Measurements from ENCODE around the gene DLGAP1. TPM values are rescaled to one million over a fixed set of nuclear protein-coding genes. Genes with fewer than 3 reads are reported as not detected.

DLGAP1 gene
- total RNA-seq, 1 experiment from 2014 or later: 23.2 TPM

GRCh38 chr18:4172196-4173100 lies 282.7 kb downstream of the DLGAP1 start:
- no peaks in the 10 kb centered on the region for H4K20me1 ChIP-seq (ENCODE audit: control insufficient read depth, insufficient read depth, insufficient read length)
- H3K27ac Mint-ChIP-seq: no peak overlapping the region
- no peaks in the 10 kb centered on the region for H3K4me1 ChIP-seq (ENCODE audit: insufficient read depth, low read length)
- H3K27ac ChIP-seq (ENCODE audit: insufficient read length, low read depth, low read length): no peak overlapping the region
- no CpG with 5 or more reads among the region's 6 CpGs for WGBS (ENCODE audit: extremely low coverage, insufficient read length, low lambda C conversion rate)
- no peak overlapping the region for H2BK120ac ChIP-seq (ENCODE audit: low read depth, low read length, poor library complexity, severe bottlenecking)
- no peak overlapping the region for H3K4ac ChIP-seq (ENCODE audit: low read depth, low read length)
- H3K27me3 ChIP-seq (ENCODE audit: insufficient read depth, low read length): no peaks in the 10 kb centered on the region
- H3K79me1 ChIP-seq (ENCODE audit: insufficient read depth, low read depth, low read length, poor library complexity, severe bottlenecking): no peaks in the 10 kb centered on the region
- H3K9me3 Mint-ChIP-seq: no peaks in the 10 kb centered on the region; a peak in 1 of 5 replicates
- H3K56ac ChIP-seq (ENCODE audit: insufficient read length, low read depth, low read length): no peak overlapping the region
- H3K36me3 Mint-ChIP-seq (ENCODE audit: insufficient read depth in 1 of 3, low read depth in 3 of 3): peaks cover 9 to 27% (median 10%) of the 10 kb centered on the region in 3 experiments
- no peak overlapping the region for H2AK5ac ChIP-seq (ENCODE audit: insufficient read length, low read length)
- no peak overlapping the region for H3K4me3 Mint-ChIP-seq
- no peak for TF ChIP-seq CTCF (conservative IDR thresholded peaks at IDR 0.05)
- H3T11ph ChIP-seq (ENCODE audit: low read length): no peak overlapping the region
- no peak overlapping the region for H3K18ac ChIP-seq (ENCODE audit: insufficient read length, low read depth, low read length)
- H2BK20ac ChIP-seq (ENCODE audit: low read depth, low read length, poor library complexity, severe bottlenecking): no peak overlapping the region
- H3K4me1 Mint-ChIP-seq: peaks cover 0 to 3% of the 10 kb centered on the region in 2 experiments; a peak in 3 of 4 replicates
- H4K8ac ChIP-seq (replicated peaks; ENCODE audit: insufficient read length, low read depth, low read length): no peak overlapping the region
- H3K4me2 ChIP-seq (ENCODE audit: insufficient read depth, insufficient read length, low read length): no peak overlapping the region
- no peak overlapping the region for H3K9ac ChIP-seq (ENCODE audit: extremely low read depth, insufficient read length, low read length)
- H3K79me2 ChIP-seq (ENCODE audit: insufficient read depth, low read length): no peaks in the 10 kb centered on the region
- H3K14ac ChIP-seq (ENCODE audit: insufficient read depth, low read length): no peak overlapping the region
- H4K91ac ChIP-seq (ENCODE audit: insufficient read length, low read depth, low read length): no peak overlapping the region
- no peak overlapping the region for H2BK5ac ChIP-seq (ENCODE audit: insufficient read length, low read length)
- no peak overlapping the region for H3K23ac ChIP-seq (ENCODE audit: insufficient read length, low read depth, low read length)
- no peak overlapping the region for H2BK15ac ChIP-seq (ENCODE audit: low read depth, low read length)
- no peaks in the 10 kb centered on the region for H3K23me2 ChIP-seq (ENCODE audit: insufficient read length, low read depth, low read length, poor library complexity, severe bottlenecking)
- no peak overlapping the region for H2BK12ac ChIP-seq (ENCODE audit: insufficient read length, low read depth, low read length)
- DNase-seq: no peak
- H4K5ac ChIP-seq (ENCODE audit: insufficient read length, low read depth, low read length): no peak overlapping the region
- no peaks in the 10 kb centered on the region for H3K9me3 ChIP-seq (ENCODE audit: control insufficient read depth, low read depth, low read length)
- no peaks in the 10 kb centered on the region for H3K27me3 Mint-ChIP-seq (ENCODE audit: low read depth)
- no peak overlapping the region for H2AFZ ChIP-seq (ENCODE audit: low read length)
